A673 (cell line): ENCODE data around the gene STK33. TPM values are rescaled to one million over a fixed set of nuclear protein-coding genes. Genes with fewer than 3 reads are reported as not detected.

Experiments used
- BruUV-seq: library from RNA; stranded (reverse); fragments of 400-500 nt; replicated peaks from 2 replicates; lab custom pipeline; 2021; lab: Mats Ljungman, UMichigan
- CTCF ChIA-PET: fragments of 300-600 bp; sonication (Branson Sonifier 250); formaldehyde crosslinking; loops from one replicate; lab custom pipeline; 2022; ENCODE audit warnings: antibody characterized with exemption; lab: Charles Lee
- POLR2A ChIA-PET: fragments of 300-600 bp; sonication (Branson Sonifier 250); formaldehyde crosslinking; loops from one replicate; lab custom pipeline; 2022; ENCODE audit warnings: antibody characterized with exemption; ENCODE audit not compliant: low non-redundant PET; lab: Charles Lee
- DNase-seq: peaks from one replicate; pipeline ENCODE4 v3.0.0-alpha.2; 2015; ENCODE audit warnings: low spot score
- H3K27ac ChIP-seq: fragments of 200-600 bp; sonication (generic); 2 replicates; pipeline ENCODE4 v1.5.1; 2016; ENCODE audit warnings: mixed run types, low read depth, mild to moderate bottlenecking, mixed read lengths, antibody characterized with exemption, low read length; ENCODE audit not compliant: poor library complexity, severe bottlenecking
- H3K27me3 ChIP-seq: fragments of 200-600 bp; sonication (generic); replicated peaks from 2 replicates; pipeline ENCODE4 v1.6.1; 2017; ENCODE audit warnings: mixed run types, low read depth, mild to moderate bottlenecking, mixed read lengths, antibody characterized with exemption, low read length; ENCODE audit not compliant: insufficient read depth, poor library complexity
- H3K36me3 ChIP-seq: fragments of 200-600 bp; sonication (generic); 2 replicates; pipeline ENCODE4 v1.6.1; 2016; ENCODE audit warnings: mixed run types, mild to moderate bottlenecking, mixed read lengths, antibody characterized with exemption, low read length; ENCODE audit not compliant: insufficient read depth, poor library complexity, severe bottlenecking
- H3K4me1 ChIP-seq: fragments of 200-600 bp; sonication (generic); 2 replicates; pipeline ENCODE4 v1.6.1; 2017; ENCODE audit warnings: mixed run types, mild to moderate bottlenecking, mixed read lengths, antibody characterized with exemption, low read length; ENCODE audit not compliant: insufficient read depth, poor library complexity, severe bottlenecking
- H3K4me3 ChIP-seq: fragments of 200-600 bp; sonication (generic); 2 replicates; pipeline ENCODE4 v1.5.1; 2016; ENCODE audit warnings: low read depth, mixed run types, mild to moderate bottlenecking, mixed read lengths, low read length; ENCODE audit not compliant: poor library complexity, severe bottlenecking
- H3K9me3 ChIP-seq: fragments of 200-600 bp; sonication (generic); 2 replicates; pipeline ENCODE4 v1.6.1; 2016; ENCODE audit warnings: mixed run types, low read depth, mild to moderate bottlenecking, mixed read lengths, antibody characterized with exemption, low read length; ENCODE audit not compliant: poor library complexity, severe bottlenecking
- CTCF ChIP-seq: fragments of 300-800, 200-600 bp; sonication (generic); conservative IDR thresholded peaks from 2 replicates; pipeline ENCODE4 v1.5.1; 2017; ENCODE audit warnings: low read depth, mild to moderate bottlenecking, antibody characterized with exemption, low read length, moderate library complexity, mixed read lengths
- EZH2 ChIP-seq: fragments of 200-600 bp; sonication (generic); IDR thresholded peaks from 2 replicates; pipeline ENCODE4 v1.6.1; 2017; ENCODE audit warnings: borderline replicate concordance, low read depth, mild to moderate bottlenecking, mixed read lengths, antibody characterized with exemption, low read length; ENCODE audit not compliant: poor library complexity, severe bottlenecking
- intact Hi-C: fragments of 100-400 bp; cut with micrococcal nuclease; formaldehyde crosslinking; loops from one replicate; pipeline ENCODE4 v1.10.0; 2022; ENCODE audit not compliant: unreplicated experiment
- total RNA-seq: library from RNA; stranded (reverse); gene quantifications from 2 replicates; pipeline ENCODE4 v1.2.3, GENCODE V29; 2021

The STK33 gene
- total RNA-seq, 1 experiment from 2014 or later = not detected

DNA sequence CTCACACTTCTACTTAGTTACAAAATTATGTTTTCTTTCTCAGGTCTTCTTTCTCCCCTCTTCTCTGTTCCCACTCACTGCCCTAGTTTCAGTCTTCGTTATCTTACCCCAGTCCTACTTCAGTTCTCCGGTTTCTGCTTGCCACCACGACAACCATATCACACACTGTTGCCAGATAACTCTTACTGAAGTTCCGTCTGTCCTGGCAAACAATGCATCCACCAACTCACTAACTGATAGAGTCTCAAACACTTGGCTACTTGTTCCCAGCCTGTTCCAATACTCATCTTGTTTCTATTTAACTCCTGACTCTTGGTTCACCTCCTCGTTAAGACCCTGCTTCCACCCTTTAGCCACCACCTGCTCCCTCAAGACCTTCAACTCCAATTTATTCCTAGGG lies 164.5 kb downstream of the STK33 start:
- DNase-seq = no peak
- POLR2A ChIA-PET = no interaction called here
- no peaks in the 10 kb centered on the region for H3K4me1 ChIP-seq
- no peaks in the 10 kb centered on the region for H3K9me3 ChIP-seq
- no peaks in the 10 kb centered on the region for H3K36me3 ChIP-seq
- CTCF ChIA-PET = no interaction called here
- H3K27me3 ChIP-seq = peaks cover 68% of the 10 kb centered on the region
- H3K4me3 ChIP-seq = no peak overlapping the region
- no TSS peak for BruUV-seq
- no peak for TF ChIP-seq CTCF
- TF ChIP-seq EZH2 = no peak
- intact Hi-C loops = no loop called here
- no peak overlapping the region for H3K27ac ChIP-seq

- POLR2A ChIA-PET = no interaction called here
- H3K27ac ChIP-seq = no peak overlapping the region
- no peaks in the 10 kb centered on the region for H3K9me3 ChIP-seq
- no peak for DNase-seq
- no peaks in the 10 kb centered on the region for H3K36me3 ChIP-seq
- BruUV-seq = no TSS peak
- H3K4me3 ChIP-seq = no peak overlapping the region
- H3K4me1 ChIP-seq = no peaks in the 10 kb centered on the region
- TF ChIP-seq EZH2 (no peak), CTCF (no peak)
- H3K27me3 ChIP-seq = peaks cover 40% of the 10 kb centered on the region
- CTCF ChIA-PET = no interaction called here
- intact Hi-C loops = no loop called here
Observed at GRCh38 chr11:8426076-8426475, 168.0 kb downstream of the STK33 start.

DNA sequence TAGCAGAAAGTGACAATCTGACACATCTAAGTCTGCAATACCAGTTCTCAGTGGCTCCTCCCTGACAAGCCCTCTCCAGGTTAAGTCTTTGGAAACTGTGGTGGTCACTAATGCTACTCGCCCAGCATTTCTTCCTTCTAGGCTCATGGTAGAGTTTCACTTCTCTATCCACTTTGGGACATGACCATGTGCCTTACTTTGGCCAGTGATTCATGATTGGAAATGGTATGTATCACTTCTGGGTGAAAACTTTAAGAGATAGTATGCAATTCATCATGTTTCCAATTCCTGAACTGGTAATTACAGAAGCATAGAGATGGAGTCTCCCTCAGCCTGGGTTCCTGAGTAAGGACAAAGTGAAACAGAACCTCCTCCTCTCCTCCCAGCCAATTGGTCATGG lies 178.8 kb downstream of the STK33 start:
- ChIA-PET POLR2A (no interaction called here), CTCF (no interaction called here)
- no peak overlapping the region for H3K4me3 ChIP-seq
- no peak for DNase-seq
- no TSS peak for BruUV-seq
- TF ChIP-seq CTCF (no peak), EZH2 (no peak)
- no peaks in the 10 kb centered on the region for H3K36me3 ChIP-seq
- H3K9me3 ChIP-seq = no peaks in the 10 kb centered on the region
- H3K27ac ChIP-seq = no peak overlapping the region
- intact Hi-C loops = no loop called here
- H3K4me1 ChIP-seq = no peaks in the 10 kb centered on the region
- H3K27me3 ChIP-seq = peaks cover 36% of the 10 kb centered on the region
